ENCODE results near the gene C16orf78.

DNA sequence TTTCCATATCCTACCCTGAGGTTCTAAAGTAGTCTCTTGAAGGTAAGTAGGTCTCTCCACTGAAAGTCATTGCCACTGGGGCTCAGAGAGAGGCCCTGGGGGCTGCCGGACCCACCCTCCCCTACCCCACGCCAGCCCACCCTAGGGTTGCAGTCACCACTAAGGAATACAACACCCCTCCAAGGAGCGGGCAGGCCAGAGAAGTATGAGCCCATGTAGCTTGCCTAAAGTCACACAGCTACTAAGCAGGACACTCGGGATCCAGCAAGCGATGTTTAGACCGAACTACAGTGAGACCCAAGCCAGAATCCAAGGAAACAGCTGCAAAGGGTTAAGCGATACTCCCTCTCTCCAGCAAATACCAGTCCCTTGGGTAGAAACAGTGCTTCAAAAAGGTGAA, 27.0 kb downstream of the C16orf78 start:
- TF ChIP-seq, protein P1, sequence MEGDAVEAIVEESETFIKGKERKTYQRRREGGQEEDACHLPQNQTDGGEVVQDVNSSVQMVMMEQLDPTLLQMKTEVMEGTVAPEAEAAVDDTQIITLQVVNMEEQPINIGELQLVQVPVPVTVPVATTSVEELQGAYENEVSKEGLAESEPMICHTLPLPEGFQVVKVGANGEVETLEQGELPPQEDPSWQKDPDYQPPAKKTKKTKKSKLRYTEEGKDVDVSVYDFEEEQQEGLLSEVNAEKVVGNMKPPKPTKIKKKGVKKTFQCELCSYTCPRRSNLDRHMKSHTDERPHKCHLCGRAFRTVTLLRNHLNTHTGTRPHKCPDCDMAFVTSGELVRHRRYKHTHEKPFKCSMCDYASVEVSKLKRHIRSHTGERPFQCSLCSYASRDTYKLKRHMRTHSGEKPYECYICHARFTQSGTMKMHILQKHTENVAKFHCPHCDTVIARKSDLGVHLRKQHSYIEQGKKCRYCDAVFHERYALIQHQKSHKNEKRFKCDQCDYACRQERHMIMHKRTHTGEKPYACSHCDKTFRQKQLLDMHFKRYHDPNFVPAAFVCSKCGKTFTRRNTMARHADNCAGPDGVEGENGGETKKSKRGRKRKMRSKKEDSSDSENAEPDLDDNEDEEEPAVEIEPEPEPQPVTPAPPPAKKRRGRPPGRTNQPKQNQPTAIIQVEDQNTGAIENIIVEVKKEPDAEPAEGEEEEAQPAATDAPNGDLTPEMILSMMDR (IDR thresholded peaks at IDR 0.05 in 4 of 5, conservative IDR thresholded peaks at IDR 0.05 in 1 of 5), result no peak
- no peak for TF ChIP-seq POLR2A (IDR thresholded peaks at IDR 0.05)

All from gastrocnemius medialis (tissue), 4 donors.